Stomach (tissue), 9 donors: ENCODE results near the gene KRTAP10-12. TPM values are rescaled to one million over a fixed set of nuclear protein-coding genes. Genes with fewer than 3 reads are reported as not detected.
"Not testable (repeated sequence)": the region's sequence is repeated elsewhere in the genome, so short reads cannot be mapped to it uniquely, and the experiment has no call there.

Source experiments
- DNase-seq, 2 donors: peaks; one replicate each; pipeline versions ENCODE4 v3.0.0 to v3.0.0-alpha.2; 2013 to 2019
- H3K27ac ChIP-seq, 5 donors: fragments of 200-600 bp in 4 of 5; sonication (generic) in 4 of 5; one replicate each; pipeline ENCODE4 v1.5.1; 2013 to 2019; ENCODE audit warnings: mild to moderate bottlenecking in 1 of 5, moderate library complexity in 1 of 5
- H3K27me3 ChIP-seq, 3 donors: fragments of 200-600 bp; sonication (generic); one replicate each; pipeline ENCODE4 v1.5.1; 2017 to 2019; ENCODE audit warnings: mixed run types in 1 of 3
- H3K36me3 ChIP-seq, 4 donors: fragments of 200-600 bp; sonication (generic); 1 replicate in 3 of 4; 2 replicates in 1 of 4; pipeline ENCODE4 v1.5.1; 2016 to 2019
- H3K4me1 ChIP-seq, 4 donors: fragments of 200-600 bp; sonication (generic); one replicate each; pipeline ENCODE4 v1.5.1; 2016 to 2019
- H3K4me3 ChIP-seq, 4 donors: fragments of 200-600 bp; sonication (generic) in 3 of 4; one replicate each; pipeline ENCODE4 v1.5.1; 2016 to 2019; ENCODE audit warnings: mild to moderate bottlenecking in 1 of 4
- H3K9me3 ChIP-seq, 4 donors: fragments of 200-600 bp; sonication (generic); one replicate each; pipeline ENCODE4 v1.5.1; 2016 to 2019
- CTCF ChIP-seq, 7 experiments: fragments of 450-650 bp in 4 of 7; fragments of 200-600 bp in 3 of 7; sonication (generic) in 3 of 7; IDR thresholded peaks; one replicate each; pipeline ENCODE4 v1.5.1; 2016 to 2019; ENCODE audit warnings: antibody characterized with exemption in 7 of 7, control low read depth in 2 of 7, mild to moderate bottlenecking in 1 of 7
- EP300 ChIP-seq: sonication (generic); formaldehyde crosslinking; IDR thresholded peaks from one replicate; pipeline ENCODE4 v1.6.1; 2017; ENCODE audit warnings: antibody characterized with exemption
- POLR2A ChIP-seq, 4 donors: fragments of 450-650 bp; IDR thresholded peaks; one replicate each; pipeline ENCODE4 v1.6.1; 2016; ENCODE audit warnings: antibody characterized with exemption in 4 of 4, control low read depth in 2 of 4, mild to moderate bottlenecking in 1 of 4, moderate library complexity in 1 of 4
- POLR2AphosphoS5 ChIP-seq, 3 donors: sonication (generic); formaldehyde crosslinking; IDR thresholded peaks; one replicate each; pipeline ENCODE4 v1.6.1; 2016; ENCODE audit warnings: antibody characterized with exemption in 3 of 3
- WGBS, 5 donors: extraction: QIAGEN DNeasy Blood & Tissue Kit in 3 of 5; methylation state at CpG; one replicate each; pipeline versions ENCODE4 v1.1.5 to v1.1.7; 2013 to 2018; 5-methylcytosine and 5-hydroxymethylcytosine counted together
- intact Hi-C: fragments of 100-400 bp; cut with DNase I; formaldehyde crosslinking; loops from one replicate; pipeline ENCODE4 v1.15.1; 2023; ENCODE audit warnings: low total_unique reads
- polyA plus RNA-seq, 3 donors: library from polyadenylated mRNA; stranded (reverse); fragments of 200-250 nt; gene quantifications; one replicate each; pipeline ENCODE4 v1.2.3, GENCODE V29; 2013
- total RNA-seq, 5 donors: library from RNA; depleted of rRNA; stranded (reverse); fragments of >200 nt; gene quantifications; one replicate each; pipeline versions ENCODE4 v1.1.0 to v1.2.3, GENCODE V29; 2014 to 2016
- donor health status: healthy with polysubstance abuse.
- donor health status: Bipolar disorder and iron deficiency.
- donor health status: healthy.

Gene KRTAP10-12
- total and polyA plus RNA-seq, 8 donors, result not detected

GRCh38 chr21:44684077-44684476, 12.9 kb upstream of the KRTAP10-12 start:
- Histone ChIP-seq H3K27me3 (peaks cover 0 to 41% (median 32%) of the 10 kb centered on the region in 3 donors), H3K4me1 (no peaks in the 10 kb centered on the region), H3K27ac (no peak overlapping the region), H3K36me3 (no peaks in the 10 kb centered on the region), H3K9me3 (no peaks in the 10 kb centered on the region), H3K4me3 (no peak overlapping the region)
- no peak for TF ChIP-seq POLR2A (IDR thresholded peaks at IDR 0.05)
- no peak for TF ChIP-seq EP300
- TF ChIP-seq CTCF (IDR thresholded peaks at IDR 0.05), result no peak
- no peak for TF ChIP-seq POLR2AphosphoS5 (IDR thresholded peaks at IDR 0.05)
- intact Hi-C loops, result no loop called here
- DNase-seq, result no peak
- 70 to 81% (median 75%) methylated on average over 7 of the region's 7 CpGs for WGBS, 5 donors

- Histone ChIP-seq H3K4me1 (no peaks in the 10 kb centered on the region), H3K4me3 (no peak overlapping the region), H3K36me3 (no peaks in the 10 kb centered on the region), H3K27me3 (peaks cover 0 to 41% (median 32%) of the 10 kb centered on the region in 3 donors), H3K27ac (no peak overlapping the region), H3K9me3 (no peaks in the 10 kb centered on the region)
- intact Hi-C loops, result no loop called here
- 60 to 73% (median 69%) methylated on average over 6 of the region's 6 CpGs for WGBS, 5 donors
- DNase-seq, result no peak
- TF ChIP-seq EP300, result no peak
- no peak for TF ChIP-seq CTCF (IDR thresholded peaks at IDR 0.05)
- TF ChIP-seq POLR2A (IDR thresholded peaks at IDR 0.05), result no peak
- no peak for TF ChIP-seq POLR2AphosphoS5 (IDR thresholded peaks at IDR 0.05)
Observed at GRCh38 chr21:44684483-44684882, 12.5 kb upstream of the KRTAP10-12 start.

DNA sequence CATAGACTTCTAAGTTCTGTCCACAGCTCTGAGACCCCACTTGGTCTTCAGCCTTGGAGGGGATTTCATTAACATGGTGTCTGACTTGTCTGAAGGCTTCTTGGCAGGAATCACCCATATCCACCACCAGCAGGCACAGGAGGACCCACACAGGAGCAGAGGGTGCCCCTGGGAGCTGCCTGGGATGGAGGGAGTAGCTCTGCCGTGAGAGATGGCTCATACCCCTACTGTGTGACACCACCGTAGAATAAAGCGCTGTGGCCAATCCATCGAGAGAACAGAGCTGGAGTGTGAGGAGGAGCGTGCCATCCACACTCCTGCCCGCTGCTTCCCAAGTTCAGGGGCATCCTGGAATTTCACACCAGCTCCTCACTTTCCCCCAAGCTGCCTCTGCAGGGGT, 11.9 kb upstream of the KRTAP10-12 start:
- H3K36me3 ChIP-seq, DNase-seq, intact Hi-C loops, H3K4me1 ChIP-seq, H3K27ac ChIP-seq, H3K9me3 ChIP-seq, H3K4me3 ChIP-seq: not testable (repeated sequence)
- WGBS, 5 donors, result 72 to 88% (median 75%) methylated on average over 6 of the region's 6 CpGs
- H3K27me3 ChIP-seq, result peaks cover 0 to 41% (median 32%) of the 10 kb centered on the region in 3 donors

DNA sequence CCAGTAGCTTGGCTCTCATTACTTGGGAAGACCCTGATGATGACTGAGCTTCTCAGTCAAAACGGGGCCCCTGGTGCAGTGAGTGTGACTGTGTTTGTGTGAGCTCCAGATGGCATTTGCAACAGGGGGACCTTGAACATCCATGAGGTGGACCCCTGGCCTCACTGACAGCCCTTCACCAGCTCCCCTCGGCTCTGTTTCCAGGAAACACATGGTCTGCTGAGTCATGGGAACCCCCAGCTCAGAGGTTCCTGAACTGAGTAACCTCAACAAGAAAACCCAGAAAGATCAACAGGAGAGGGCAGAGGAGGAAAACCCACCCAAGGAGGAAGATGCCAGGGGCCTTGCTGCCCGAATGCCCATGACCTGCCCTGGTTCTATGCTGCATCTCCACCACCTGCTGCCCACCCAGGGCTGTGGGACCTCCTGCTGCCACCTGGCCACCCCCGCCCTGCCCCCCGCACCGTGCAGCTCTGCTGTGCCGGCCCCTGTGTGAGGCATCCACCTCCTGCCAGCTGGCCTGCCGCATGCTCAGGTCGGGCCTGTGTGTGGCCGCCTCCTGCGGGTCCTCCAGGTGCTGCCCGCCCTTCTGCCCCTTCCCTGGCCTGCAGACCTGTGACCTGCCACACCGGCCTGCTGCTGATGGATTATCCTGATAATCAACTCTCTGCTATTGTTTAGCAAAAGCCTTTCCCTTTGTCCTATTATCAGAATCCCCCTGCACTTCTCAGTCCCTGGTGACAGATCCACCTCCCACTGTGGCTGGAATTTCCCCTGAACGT, 10.8 kb upstream of the KRTAP10-12 start:
- DNase-seq, result no peak
- intact Hi-C loops, result no loop called here
- no peak for TF ChIP-seq POLR2A (IDR thresholded peaks at IDR 0.05)
- no peak for TF ChIP-seq EP300
- no peak for TF ChIP-seq POLR2AphosphoS5 (IDR thresholded peaks at IDR 0.05)
- TF ChIP-seq CTCF (IDR thresholded peaks at IDR 0.05), result no peak
- 18 to 33% (median 29%) methylated on average over 6 to 14 of the region's 14 CpGs for WGBS, 5 donors
- Histone ChIP-seq H3K36me3 (no peaks in the 10 kb centered on the region), H3K4me3 (no peak overlapping the region), H3K4me1 (no peaks in the 10 kb centered on the region), H3K27ac (no peak overlapping the region), H3K9me3 (no peaks in the 10 kb centered on the region), H3K27me3 (peaks cover 0 to 41% (median 32%) of the 10 kb centered on the region in 3 donors)
